HuH-7 (cell line): ENCODE results near the gene VPS8.
A peak's percentile ranks its signal among the peaks of the same experiment; 100 is the strongest.

Source experiments
- DNase-seq: peaks from one replicate; pipeline ENCODE4 v3.0.0; 2011; ENCODE audit warnings: low spot score

Gene VPS8

GRCh38 chr3:184781801-184782200 is 30.2 kb upstream of the VPS8 start:
- DNase-seq, result no peak

- DNase-seq, result no peak
Measured at GRCh38 chr3:184783319-184783718, 28.6 kb upstream of the VPS8 start.

- no peak for DNase-seq
Measured at GRCh38 chr3:184784731-184785500, 27.1 kb upstream of the VPS8 start.

- no peak for DNase-seq
Measured at GRCh38 chr3:184785890-184786279, 26.1 kb upstream of the VPS8 start.

- DNase-seq, result no peak
Measured at GRCh38 chr3:184786280-184786941, 25.6 kb upstream of the VPS8 start.

- no peak for DNase-seq
Measured at GRCh38 chr3:184788751-184789150, 23.2 kb upstream of the VPS8 start.

GRCh38 chr3:184789314-184789998 is 22.5 kb upstream of the VPS8 start:
- no peak for DNase-seq

- DNase-seq, result no peak
Measured at GRCh38 chr3:184791171-184791570, 20.8 kb upstream of the VPS8 start.

GRCh38 chr3:184795522-184796190 is 16.3 kb upstream of the VPS8 start:
- peak; percentile 61 for DNase-seq

- no peak for DNase-seq
Measured at GRCh38 chr3:184796551-184796950, 15.4 kb upstream of the VPS8 start.

GRCh38 chr3:184796954-184797353 is 15.0 kb upstream of the VPS8 start:
- no peak for DNase-seq

GRCh38 chr3:184798120-184798519 is 13.8 kb upstream of the VPS8 start:
- DNase-seq, result no peak

GRCh38 chr3:184800349-184800930 is 11.5 kb upstream of the VPS8 start:
- DNase-seq, result no peak

GRCh38 chr3:184801241-184801785 is 10.7 kb upstream of the VPS8 start:
- no peak for DNase-seq

- DNase-seq, result no peak
Measured at GRCh38 chr3:184802150-184802549, 9.8 kb upstream of the VPS8 start.

- DNase-seq, result no peak
Measured at GRCh38 chr3:184804801-184805200, 7.2 kb upstream of the VPS8 start.

GRCh38 chr3:184805351-184806038 is 6.5 kb upstream of the VPS8 start:
- peak; percentile 45 for DNase-seq

GRCh38 chr3:184806567-184807271 is 5.2 kb upstream of the VPS8 start:
- no peak for DNase-seq

GRCh38 chr3:184807549-184807948 is 4.4 kb upstream of the VPS8 start:
- DNase-seq, result no peak

GRCh38 chr3:184808021-184808420 is 3.9 kb upstream of the VPS8 start:
- no peak for DNase-seq

- no peak for DNase-seq
Measured at GRCh38 chr3:184810146-184810545, 1.8 kb upstream of the VPS8 start.
